Transverse colon (tissue), 4 donors: ENCODE results near the gene BTBD10.

Experiments used
- CTCF ChIP-seq, 5 experiments: fragments of 200-600 bp in 3 of 5; fragments of 450-650 bp in 2 of 5; sonication (generic) in 3 of 5; IDR thresholded peaks; 1 replicate in 2 of 5; 2 replicates in 3 of 5; pipeline ENCODE4 v1.5.1; 2016 to 2017; ENCODE audit warnings: antibody characterized with exemption in 5 of 5, inconsistent platforms in 3 of 5, mild to moderate bottlenecking in 2 of 5, moderate library complexity in 1 of 5
- EP300 ChIP-seq: sonication (generic); formaldehyde crosslinking; IDR thresholded peaks from one replicate; pipeline ENCODE4 v1.6.1; 2017; ENCODE audit warnings: antibody characterized with exemption, low read depth
- POLR2A ChIP-seq: fragments of 450-650 bp; IDR thresholded peaks from one replicate; pipeline ENCODE4 v1.6.1; 2016; ENCODE audit warnings: antibody characterized with exemption, mild to moderate bottlenecking, moderate library complexity
- POLR2AphosphoS5 ChIP-seq, 3 donors: sonication (generic); formaldehyde crosslinking; IDR thresholded peaks; one replicate each; pipeline ENCODE4 v1.6.1; 2016; ENCODE audit warnings: antibody characterized with exemption in 3 of 3

- no peak for TF ChIP-seq POLR2AphosphoS5 (IDR thresholded peaks at IDR 0.05)
- TF ChIP-seq CTCF (IDR thresholded peaks at IDR 0.05), result no peak
- no peak for TF ChIP-seq POLR2A
- TF ChIP-seq EP300, result no peak
These were observed 40.4 kb upstream of the BTBD10 start for GRCh38 chr11:13503393-13503792.
